ENCODE results near the gene HMX1. TPM values are rescaled to one million over a fixed set of nuclear protein-coding genes. Genes with fewer than 3 reads are reported as not detected.

Gene HMX1
- total and polyA plus RNA-seq, 2 donors from 2014 or later: not detected

DNA sequence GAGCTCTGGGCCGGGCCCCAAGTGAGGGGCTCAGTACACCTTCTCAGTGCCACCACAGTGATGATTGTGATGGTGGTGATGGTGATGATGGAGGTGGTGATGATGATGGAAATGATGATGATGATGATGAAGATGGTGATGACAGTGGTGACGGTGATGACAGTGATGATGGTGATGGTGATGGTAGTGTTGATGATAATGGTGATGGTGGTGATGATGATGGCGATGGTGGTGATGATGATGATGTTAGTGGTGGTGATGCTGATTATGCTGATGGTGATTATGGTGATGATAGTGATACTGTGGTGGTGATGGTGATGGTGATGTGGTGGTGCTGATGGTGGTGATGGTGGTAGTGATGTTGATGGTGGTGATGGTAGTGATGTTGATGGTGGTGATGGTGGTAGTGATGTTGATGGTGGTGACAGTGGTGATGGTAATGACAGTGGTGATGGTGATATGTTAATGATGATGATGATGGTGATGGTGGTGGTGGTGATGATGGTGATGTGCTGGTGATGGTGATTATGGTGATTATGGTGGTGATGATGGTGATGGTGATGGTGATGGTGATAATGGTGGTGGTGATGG lies 29.9 kb downstream of the HMX1 start:
- intact Hi-C loops (cut with DNase I): no loop called here
- DNase-seq (no peak), FAIRE-seq (no peak)
- no peak overlapping the region for H3K27ac ChIP-seq (ENCODE audit: low read depth in 2 of 2, low read length in 2 of 2)
- no peaks in the 10 kb centered on the region for H3K4me1 ChIP-seq (ENCODE audit: control insufficient read depth in 2 of 3, insufficient read depth in 2 of 3, low read depth in 1 of 3, low read length in 3 of 3)
- H3K9me3 ChIP-seq (ENCODE audit: control insufficient read depth in 2 of 3, insufficient read depth in 1 of 3, low read length in 3 of 3): peaks cover 0 to 9% (median 5%) of the 10 kb centered on the region in 3 donors
- H3K9ac ChIP-seq (ENCODE audit: low read length in 3 of 3): no peak overlapping the region
- no peak overlapping the region for H3K4me3 ChIP-seq (ENCODE audit: low read length in 3 of 3)
- no peaks in the 10 kb centered on the region for H3K27me3 ChIP-seq (ENCODE audit: control insufficient read depth, insufficient read depth, low read length)
- no peaks in the 10 kb centered on the region for H3K36me3 ChIP-seq (ENCODE audit: control insufficient read depth in 2 of 3, insufficient read depth in 3 of 3, low read length in 3 of 3)
- TF ChIP-seq, protein P1, sequence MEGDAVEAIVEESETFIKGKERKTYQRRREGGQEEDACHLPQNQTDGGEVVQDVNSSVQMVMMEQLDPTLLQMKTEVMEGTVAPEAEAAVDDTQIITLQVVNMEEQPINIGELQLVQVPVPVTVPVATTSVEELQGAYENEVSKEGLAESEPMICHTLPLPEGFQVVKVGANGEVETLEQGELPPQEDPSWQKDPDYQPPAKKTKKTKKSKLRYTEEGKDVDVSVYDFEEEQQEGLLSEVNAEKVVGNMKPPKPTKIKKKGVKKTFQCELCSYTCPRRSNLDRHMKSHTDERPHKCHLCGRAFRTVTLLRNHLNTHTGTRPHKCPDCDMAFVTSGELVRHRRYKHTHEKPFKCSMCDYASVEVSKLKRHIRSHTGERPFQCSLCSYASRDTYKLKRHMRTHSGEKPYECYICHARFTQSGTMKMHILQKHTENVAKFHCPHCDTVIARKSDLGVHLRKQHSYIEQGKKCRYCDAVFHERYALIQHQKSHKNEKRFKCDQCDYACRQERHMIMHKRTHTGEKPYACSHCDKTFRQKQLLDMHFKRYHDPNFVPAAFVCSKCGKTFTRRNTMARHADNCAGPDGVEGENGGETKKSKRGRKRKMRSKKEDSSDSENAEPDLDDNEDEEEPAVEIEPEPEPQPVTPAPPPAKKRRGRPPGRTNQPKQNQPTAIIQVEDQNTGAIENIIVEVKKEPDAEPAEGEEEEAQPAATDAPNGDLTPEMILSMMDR (IDR thresholded peaks at IDR 0.05; ENCODE audit: borderline replicate concordance, extremely low read depth, insufficient read depth): no peak

DNA sequence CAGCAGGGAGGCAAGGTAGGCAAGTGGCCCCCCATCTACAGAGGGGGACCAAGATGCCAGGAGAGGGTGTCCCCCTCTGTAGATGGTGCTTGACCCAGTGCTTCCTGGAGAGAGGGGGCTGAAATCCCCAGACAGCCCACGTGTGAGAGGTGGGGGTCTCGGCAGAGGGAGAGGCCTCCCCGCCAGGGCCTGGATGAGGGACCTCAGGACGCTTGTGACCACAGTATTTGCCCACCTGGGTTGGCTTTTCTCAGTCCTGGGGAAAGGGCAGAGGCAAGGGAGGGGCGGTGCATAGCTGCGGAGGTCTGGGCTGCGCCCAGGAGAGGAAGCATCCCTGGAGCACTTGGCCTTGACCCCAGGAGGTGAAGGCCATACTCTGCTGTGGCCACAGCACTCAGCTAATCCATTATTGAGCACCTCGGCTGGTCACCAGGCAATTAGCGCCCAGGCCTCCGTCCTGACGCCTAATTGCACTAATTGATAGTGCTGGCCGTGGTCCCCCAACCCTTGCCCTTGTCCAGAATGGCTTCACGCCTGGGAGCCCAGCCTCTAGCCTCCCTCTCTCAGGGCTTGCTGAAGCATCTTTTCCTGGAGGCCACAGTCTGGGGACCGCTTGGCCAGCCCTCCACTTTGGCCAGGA lies 30.7 kb downstream of the HMX1 start:
- Histone ChIP-seq H3K9ac (ENCODE audit: low read length in 3 of 3) (no peak overlapping the region), H3K9me3 (ENCODE audit: control insufficient read depth in 2 of 3, insufficient read depth in 1 of 3, low read length in 3 of 3) (peaks cover 0 to 9% (median 5%) of the 10 kb centered on the region in 3 donors), H3K36me3 (ENCODE audit: control insufficient read depth in 2 of 3, insufficient read depth in 3 of 3, low read length in 3 of 3) (no peaks in the 10 kb centered on the region), H3K4me1 (ENCODE audit: control insufficient read depth in 2 of 3, insufficient read depth in 2 of 3, low read depth in 1 of 3, low read length in 3 of 3) (no peaks in the 10 kb centered on the region), H3K4me3 (ENCODE audit: low read length in 3 of 3) (no peak overlapping the region), H3K27me3 (ENCODE audit: control insufficient read depth, insufficient read depth, low read length) (no peaks in the 10 kb centered on the region), H3K27ac (ENCODE audit: low read depth in 2 of 2, low read length in 2 of 2) (no peak overlapping the region)
- intact Hi-C loops (cut with DNase I): no loop called here
- DNase-seq (peak in 3 of 5 donors; percentile 5 to 58 (median 20)), FAIRE-seq (no peak)
- TF ChIP-seq, protein P1 (IDR thresholded peaks at IDR 0.05; ENCODE audit: borderline replicate concordance, extremely low read depth, insufficient read depth): no peak

DNA sequence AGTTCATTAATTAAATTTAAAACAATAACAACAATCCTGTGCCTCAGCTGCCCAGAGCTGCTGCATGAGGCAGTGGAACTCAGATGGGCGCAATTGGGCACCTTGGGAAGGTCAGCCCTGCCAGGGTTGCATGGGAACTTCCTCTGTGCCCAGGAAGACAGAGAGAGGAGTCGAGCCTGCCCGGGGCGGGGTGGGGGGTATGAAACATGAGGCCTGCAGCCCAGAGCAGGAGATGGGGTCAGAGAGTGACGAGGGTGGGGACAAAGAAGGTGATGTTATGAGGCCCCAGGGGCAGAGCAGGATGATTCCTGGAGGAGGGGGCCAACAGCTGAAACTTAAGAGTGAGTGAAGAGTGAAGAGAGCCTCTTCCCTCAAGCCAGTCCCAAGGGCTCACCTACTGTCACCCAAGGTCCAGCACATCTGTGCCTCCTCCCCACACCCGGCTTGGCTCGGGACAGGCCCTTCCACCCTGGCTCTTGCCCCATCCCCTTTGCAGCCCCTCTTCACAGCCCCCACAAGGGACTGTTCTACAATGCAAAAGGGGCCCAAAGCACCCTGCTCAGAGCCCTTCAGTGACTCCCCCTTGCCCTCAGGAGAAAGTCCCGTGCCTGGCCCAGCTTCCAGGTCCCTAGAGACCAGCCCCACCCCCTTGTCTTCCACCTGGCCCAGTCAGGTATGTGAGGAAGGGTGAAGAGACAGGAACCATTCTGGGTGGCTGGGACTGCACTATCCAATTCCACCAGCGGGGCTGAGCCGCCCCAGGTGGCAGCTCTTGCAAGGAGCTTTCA lies 31.4 kb downstream of the HMX1 start:
- no peaks in the 10 kb centered on the region for H3K4me1 ChIP-seq (ENCODE audit: control insufficient read depth in 2 of 3, insufficient read depth in 2 of 3, low read depth in 1 of 3, low read length in 3 of 3)
- intact Hi-C loops (cut with DNase I): no loop called here
- no peaks in the 10 kb centered on the region for H3K36me3 ChIP-seq (ENCODE audit: control insufficient read depth in 2 of 3, insufficient read depth in 3 of 3, low read length in 3 of 3)
- H3K4me3 ChIP-seq (ENCODE audit: low read length in 3 of 3): no peak overlapping the region
- DNase-seq (peak in 3 of 5 donors; percentile 4 to 51 (median 24)), FAIRE-seq (no peak)
- TF ChIP-seq, protein P1 (IDR thresholded peaks at IDR 0.05; ENCODE audit: borderline replicate concordance, extremely low read depth, insufficient read depth): no peak
- H3K9ac ChIP-seq (ENCODE audit: low read length in 3 of 3): no peak overlapping the region
- no peaks in the 10 kb centered on the region for H3K27me3 ChIP-seq (ENCODE audit: control insufficient read depth, insufficient read depth, low read length)
- H3K27ac ChIP-seq (ENCODE audit: low read depth in 2 of 2, low read length in 2 of 2): no peak overlapping the region
- H3K9me3 ChIP-seq (ENCODE audit: control insufficient read depth in 2 of 3, insufficient read depth in 1 of 3, low read length in 3 of 3): peaks cover 0 to 9% (median 5%) of the 10 kb centered on the region in 3 donors

Data from kidney (tissue), 14 donors.